Smooth muscle cell (in vitro differentiated cells): ENCODE data around the gene LATS2. TPM values are rescaled to one million over a fixed set of nuclear protein-coding genes. Genes with fewer than 3 reads are reported as not detected.

Source experiments
- DNase-seq: peaks from one replicate; lab custom pipeline; 2025; ENCODE audit not compliant: unreplicated experiment; lab: John Stamatoyannopoulos, UW
- H2AFZ ChIP-seq: fragments of 200-600 bp; sonication (generic); 2 replicates; pipeline ENCODE4 v1.6.0; 2016; ENCODE audit warnings: antibody characterized with exemption, low read depth, mild to moderate bottlenecking
- H3F3A ChIP-seq: fragments of 200-600 bp; sonication (generic); 2 replicates; pipeline ENCODE4 v1.6.0; 2017; ENCODE audit warnings: antibody characterized with exemption, low read depth
- H3K27ac ChIP-seq: fragments of 200-600 bp; sonication (generic); 2 replicates; pipeline ENCODE4 v1.5.1; 2016; ENCODE audit warnings: low read depth, mild to moderate bottlenecking
- H3K27me3 ChIP-seq: fragments of 200-600 bp; sonication (generic); 2 replicates; pipeline ENCODE4 v1.6.1; 2016; ENCODE audit warnings: low read depth, mild to moderate bottlenecking
- H3K36me3 ChIP-seq: fragments of 200-600 bp; sonication (generic); 2 replicates; pipeline ENCODE4 v1.5.1; 2016; ENCODE audit warnings: low read depth
- H3K4me1 ChIP-seq: fragments of 200-600 bp; sonication (generic); 2 replicates; pipeline ENCODE4 v1.5.1; 2016; ENCODE audit warnings: low read depth
- H3K4me2 ChIP-seq: fragments of 200-600 bp; sonication (generic); 2 replicates; pipeline ENCODE4 v1.6.0; 2016; ENCODE audit warnings: mild to moderate bottlenecking
- H3K4me3 ChIP-seq: fragments of 200-600 bp; sonication (generic); 2 replicates; pipeline ENCODE4 v1.5.1; 2016; ENCODE audit warnings: mild to moderate bottlenecking
- H3K79me2 ChIP-seq: fragments of 200-600 bp; sonication (generic); 2 replicates; pipeline ENCODE4 v1.6.0; 2016; ENCODE audit warnings: low read depth, mild to moderate bottlenecking
- H3K9ac ChIP-seq: fragments of 200-600 bp; sonication (generic); 2 replicates; pipeline ENCODE4 v1.6.0; 2016; ENCODE audit warnings: low read depth
- H3K9me3 ChIP-seq: fragments of 200-600 bp; sonication (generic); replicated peaks from 2 replicates; pipeline ENCODE4 v1.5.1; 2016; ENCODE audit warnings: low read depth
- H4K20me1 ChIP-seq: fragments of 200-600 bp; sonication (generic); 2 replicates; pipeline ENCODE4 v1.6.0; 2016; ENCODE audit warnings: low read depth
- CTCF ChIP-seq: fragments of 200-600 bp; sonication (generic); IDR thresholded peaks from 2 replicates; pipeline ENCODE4 v1.5.1; 2017; ENCODE audit warnings: borderline replicate concordance, mild to moderate bottlenecking, antibody characterized with exemption; ENCODE audit not compliant: insufficient read depth, poor library complexity, severe bottlenecking
- WGBS: methylation state at CpG from one replicate; pipeline ENCODE4 v1.1.7; 2016; ENCODE audit warnings: low lambda C conversion rate; 5-methylcytosine and 5-hydroxymethylcytosine counted together
- polyA plus RNA-seq: library from polyadenylated mRNA; unstranded; fragments of >200 nt; fragmentation: Nextera tagmentation; extraction: Ambion mirVana; gene quantifications from 2 replicates; pipeline ENCODE4 v1.2.1, GENCODE V29; 2016
- total RNA-seq: library from RNA; depleted of rRNA; stranded (reverse); fragments of >200 nt; gene quantifications from 2 replicates; pipeline ENCODE4 v1.2.3, GENCODE V29; 2014

Gene LATS2
- total and polyA plus RNA-seq, 2 experiments from 2014 or later: 6.9 to 20.8 TPM

- TF ChIP-seq CTCF: no peak
- no peak for DNase-seq
- Histone ChIP-seq H3K27me3 (no peaks in the 10 kb centered on the region), H3F3A (no peaks in the 10 kb centered on the region), H2AFZ (no peak overlapping the region), H3K4me2 (no peak overlapping the region), H3K27ac (no peak overlapping the region), H3K4me3 (no peak overlapping the region), H4K20me1 (peaks cover 78% of the 10 kb centered on the region), H3K36me3 (peaks cover 15% of the 10 kb centered on the region), H3K4me1 (no peaks in the 10 kb centered on the region), H3K9me3 (no peaks in the 10 kb centered on the region), H3K79me2 (peaks cover 28% of the 10 kb centered on the region), H3K9ac (no peak overlapping the region)
- WGBS: 96% methylated on average over 36 of the region's 87 CpGs
Observed at GRCh38 chr13:20988033-20988908, 73.1 kb downstream of the LATS2 start.

GRCh38 chr13:20987599-20987998, 73.8 kb downstream of the LATS2 start:
- 95% methylated on average over 11 of the region's 11 CpGs for WGBS
- Histone ChIP-seq H3K9ac (no peak overlapping the region), H3K27me3 (no peaks in the 10 kb centered on the region), H3F3A (no peaks in the 10 kb centered on the region), H3K27ac (no peak overlapping the region), H3K4me1 (no peaks in the 10 kb centered on the region), H4K20me1 (peaks cover 77% of the 10 kb centered on the region), H2AFZ (no peak overlapping the region), H3K79me2 (peaks cover 28% of the 10 kb centered on the region), H3K9me3 (no peaks in the 10 kb centered on the region), H3K4me2 (no peak overlapping the region), H3K4me3 (no peak overlapping the region), H3K36me3 (peaks cover 18% of the 10 kb centered on the region)
- no peak for TF ChIP-seq CTCF
- no peak for DNase-seq

DNA sequence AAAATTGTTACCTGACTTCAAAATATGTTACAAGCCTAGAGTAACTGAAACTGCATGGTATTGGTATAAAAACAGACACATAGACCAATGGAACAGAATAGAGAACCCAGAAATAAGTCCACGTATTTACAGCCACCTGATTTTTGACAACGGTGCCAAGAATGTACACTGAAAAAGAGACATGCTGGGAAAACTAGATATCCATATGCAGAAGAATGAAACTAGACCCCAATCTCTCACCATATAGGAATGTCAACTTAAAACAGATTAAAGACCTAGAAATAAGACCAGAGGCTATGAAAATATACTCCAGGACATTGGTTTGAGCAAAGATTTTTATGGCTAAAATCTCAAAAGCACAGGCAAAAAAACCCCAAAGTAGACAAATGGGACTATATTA, 76.5 kb downstream of the LATS2 start:
- peaks cover 29% of the 10 kb centered on the region for H3K36me3 ChIP-seq
- H3K79me2 ChIP-seq: peaks cover 20% of the 10 kb centered on the region
- DNase-seq: no peak

More for the DNA sequence above, 76.5 kb downstream of the LATS2 start:
- no peaks in the 10 kb centered on the region for H3K27me3 ChIP-seq
- H4K20me1 ChIP-seq: peaks cover 68% of the 10 kb centered on the region
- H3K4me3 ChIP-seq: no peak overlapping the region
- no peak for TF ChIP-seq CTCF
- no peaks in the 10 kb centered on the region for H3F3A ChIP-seq
- H3K4me2 ChIP-seq: no peak overlapping the region
- 92% methylated on average over 2 of the region's 2 CpGs for WGBS
- H3K9ac ChIP-seq: no peak overlapping the region
- H3K9me3 ChIP-seq: no peaks in the 10 kb centered on the region
- H2AFZ ChIP-seq: no peak overlapping the region
- no peaks in the 10 kb centered on the region for H3K4me1 ChIP-seq
- H3K27ac ChIP-seq: no peak overlapping the region
